ENCODE measurements around the gene STX19.
"Not testable (repeated sequence)": the region's sequence is repeated elsewhere in the genome, so short reads cannot be mapped to it uniquely, and the experiment has no call there.

STX19 gene

DNA sequence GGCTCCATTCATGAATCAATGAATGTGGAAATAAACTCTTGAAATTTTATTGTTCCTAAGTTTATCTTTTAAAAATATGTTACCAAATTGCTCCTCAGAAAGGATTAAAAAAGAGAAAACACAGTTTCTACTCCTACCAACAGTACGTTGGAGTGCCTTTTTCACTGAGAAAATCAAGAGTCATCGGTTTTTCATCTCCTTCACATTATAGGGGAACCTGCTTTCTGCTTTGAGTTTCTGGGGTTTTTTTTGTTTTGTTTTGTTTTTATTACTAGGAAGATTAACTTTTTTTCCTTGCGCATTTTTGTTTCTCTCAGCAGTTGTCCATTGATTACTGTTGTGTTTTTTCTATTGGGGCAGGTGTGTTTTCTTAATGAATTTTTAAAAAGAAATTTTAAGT, 45.0 kb downstream of the STX19 start:
- DNase-seq (ENCODE audit: extremely low spot score, insufficient read length, low read depth) (no peak), FAIRE-seq (no peak)

DNA sequence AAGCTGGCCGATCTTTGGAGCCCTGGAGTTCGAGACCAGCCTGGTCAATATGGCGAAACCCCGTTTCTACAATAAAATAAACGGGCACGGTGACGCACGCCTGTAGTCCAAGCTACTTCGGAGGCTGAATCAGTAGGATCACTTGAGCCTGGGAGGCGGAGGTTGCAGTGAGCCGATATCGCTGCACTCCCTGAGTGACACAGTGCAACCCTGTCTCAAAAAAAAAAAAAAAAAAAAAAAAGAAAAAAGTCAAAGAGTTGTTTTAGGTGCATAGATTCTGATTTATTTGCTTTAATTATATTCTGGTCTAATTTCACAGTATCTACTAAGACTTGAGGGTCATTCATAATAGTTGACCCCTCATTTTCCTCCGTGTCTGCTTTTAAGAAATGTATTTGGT, 46.7 kb downstream of the STX19 start:
- no peak for DNase-seq (ENCODE audit: extremely low spot score, insufficient read length, low read depth)
- no peak for FAIRE-seq

DNA sequence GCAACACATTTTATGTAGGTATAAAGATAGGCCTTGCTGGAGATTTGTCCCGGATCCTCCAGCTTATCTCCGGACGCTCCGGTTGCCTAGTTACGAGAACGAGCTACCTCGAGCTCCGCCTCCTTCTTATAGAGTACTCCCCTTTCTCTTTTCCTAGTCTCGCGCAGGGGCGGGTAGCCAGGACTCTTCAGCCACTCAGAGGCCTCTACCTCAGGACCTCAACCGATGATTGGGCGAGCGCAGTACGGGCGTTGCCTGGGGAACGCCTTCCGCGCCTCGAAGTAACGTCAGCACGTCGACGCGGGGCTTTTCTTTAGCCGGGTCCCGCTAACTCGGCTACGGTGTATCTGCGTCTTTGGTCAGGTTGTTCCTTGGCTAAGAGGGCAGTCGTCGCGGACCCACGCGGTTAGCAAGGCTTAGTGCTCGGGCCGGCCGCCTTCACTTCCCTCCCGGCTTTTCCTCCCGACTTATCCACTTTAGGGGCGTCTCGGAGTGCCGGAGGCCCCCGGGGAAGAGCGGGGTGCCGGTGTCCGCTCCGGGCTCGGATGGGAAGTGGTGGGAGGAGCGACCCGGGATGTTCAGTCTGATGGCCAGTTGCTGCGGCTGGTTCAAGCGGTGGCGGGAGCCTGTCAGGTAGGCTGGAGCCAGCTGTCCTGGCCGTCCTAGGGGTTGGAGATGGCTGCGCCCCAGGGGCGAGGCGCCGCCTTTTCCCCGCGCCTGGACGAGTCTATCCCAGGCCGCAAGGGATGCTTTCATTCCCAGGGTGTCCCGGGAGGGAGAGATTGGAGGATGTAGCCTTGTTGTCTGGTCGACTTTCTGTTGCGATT, 48.3 kb downstream of the STX19 start, which contains the start of gene ARL13B:
TSS of gene ARL13B (plus strand) at position 306 of the 827 bp plus-strand sequence. CDS start at position 575, 269 bp downstream.
- DNase-seq (ENCODE audit: extremely low spot score, insufficient read length, low read depth), result peak; percentile 91
- peak; percentile 100 for FAIRE-seq

DNA sequence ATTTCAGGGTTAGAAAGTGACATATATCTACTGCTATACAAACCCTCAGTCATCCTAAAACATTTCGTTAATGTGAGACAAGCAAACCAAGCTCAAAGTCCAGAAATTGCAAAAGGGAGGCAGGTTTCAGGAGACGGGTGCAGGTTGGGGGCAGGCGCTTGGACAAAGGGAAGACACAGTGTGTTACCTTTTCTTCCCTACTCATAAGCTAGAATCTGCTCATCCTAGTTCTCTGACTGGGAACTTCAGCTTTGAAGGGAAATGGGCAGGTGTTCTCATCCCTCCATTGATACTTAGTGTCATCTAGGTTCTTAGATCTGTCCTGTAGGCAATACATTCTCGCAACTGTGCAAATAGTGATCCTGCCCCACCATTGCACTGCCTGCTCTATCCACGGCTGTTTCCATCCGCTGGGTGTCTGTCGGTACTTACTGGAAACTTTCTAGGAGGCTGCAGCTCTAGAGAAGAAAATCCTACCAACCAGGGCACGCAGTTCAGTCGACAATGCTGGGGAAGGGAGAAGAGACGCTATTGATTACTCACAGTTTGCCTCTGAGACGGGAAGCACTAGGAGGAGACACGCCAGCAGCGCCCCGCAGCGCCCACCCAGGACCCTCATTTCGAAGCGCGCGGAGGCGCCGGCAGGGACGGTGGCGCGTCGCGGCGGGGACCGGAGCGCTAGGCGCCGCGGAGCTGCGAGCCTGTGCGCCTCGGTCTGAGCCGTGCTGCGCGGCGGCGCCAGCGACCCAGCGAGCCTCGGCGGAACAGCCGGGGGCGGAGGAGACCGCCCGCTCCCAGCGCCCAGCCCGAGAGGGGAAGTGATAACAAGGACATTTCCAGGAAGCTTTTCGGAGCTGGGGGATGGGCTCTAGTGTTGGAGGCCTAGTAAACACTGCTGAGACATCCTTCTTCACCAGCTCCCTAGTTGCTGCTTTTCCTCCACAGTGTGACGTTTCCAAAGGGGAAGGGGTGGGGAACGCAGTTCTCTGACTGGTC, 55.0 kb downstream of the STX19 start, which contains the start of gene PROS1:
TSS of gene PROS1 (minus strand) at position 766 of the 996 bp plus-strand sequence. CDS start at position 619, 147 bp downstream.
- DNase-seq (ENCODE audit: extremely low spot score, insufficient read length, low read depth) (peak; percentile 7), FAIRE-seq (no peak)

DNA sequence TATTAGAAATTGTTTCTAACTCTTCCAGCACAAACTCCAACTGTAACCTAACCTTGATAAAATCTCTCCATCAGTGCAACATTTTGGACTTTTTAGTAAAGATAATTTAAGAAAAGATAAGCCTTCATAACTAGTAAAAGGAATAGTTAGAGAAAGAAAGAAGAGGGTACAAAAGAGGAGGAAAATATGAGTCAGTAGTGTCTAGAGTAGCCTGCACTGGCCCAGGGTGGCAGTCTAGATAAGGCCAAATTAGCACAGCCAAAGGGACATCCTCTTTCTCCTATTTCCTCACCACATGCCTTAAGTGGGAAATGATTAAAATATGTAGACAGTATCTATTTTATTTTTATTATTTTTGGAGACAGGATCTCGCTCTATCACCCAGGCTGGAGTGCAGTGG, 58.4 kb downstream of the STX19 start:
- no peak for DNase-seq (ENCODE audit: extremely low spot score, insufficient read length, low read depth)

DNA sequence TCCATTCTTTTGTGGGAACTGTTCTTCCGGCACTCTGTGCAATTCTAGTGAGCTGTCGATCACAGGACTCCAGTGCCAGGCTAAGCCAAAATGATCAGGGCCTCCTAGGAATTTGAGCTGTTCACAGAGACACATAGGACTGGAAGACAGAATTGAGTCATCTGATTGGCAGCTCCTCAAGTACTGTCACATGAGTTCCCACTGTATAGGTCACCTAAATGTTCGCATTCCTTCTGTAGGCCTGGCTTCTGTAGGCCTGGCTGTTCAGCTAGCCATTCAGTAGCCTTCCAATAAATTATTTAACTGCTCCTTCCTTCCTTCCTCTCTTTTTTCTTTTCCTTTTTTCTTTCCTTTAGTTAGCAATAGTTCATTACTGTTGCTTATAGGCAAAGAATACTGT, 59.0 kb downstream of the STX19 start:
- DNase-seq (ENCODE audit: extremely low spot score, insufficient read length, low read depth) (no peak), FAIRE-seq (no peak)

More for the DNA sequence above, 58.4 kb downstream of the STX19 start:
- FAIRE-seq, result no peak

DNA sequence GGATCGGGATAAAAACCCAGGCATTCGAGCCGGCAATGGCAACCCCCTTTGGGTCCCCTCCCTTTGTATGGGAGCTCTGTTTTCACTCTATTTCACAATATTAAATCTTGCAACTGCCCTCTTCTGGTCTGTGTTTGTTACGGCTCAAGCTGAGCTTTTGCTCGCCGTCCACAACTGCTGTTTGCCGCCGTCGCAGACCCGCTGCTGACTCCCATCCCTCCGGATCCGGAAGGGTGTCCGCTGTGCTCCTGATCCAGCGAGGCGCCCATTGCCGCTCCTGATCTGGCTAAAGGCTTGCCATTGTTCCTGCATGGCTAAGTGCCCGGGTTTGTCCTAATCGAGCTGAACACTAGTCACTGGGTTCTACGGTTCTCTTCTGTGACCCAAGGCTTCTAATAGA, 63.3 kb downstream of the STX19 start:
- FAIRE-seq; DNase-seq (ENCODE audit: extremely low spot score, insufficient read length, low read depth): not testable (repeated sequence)
